HG03378 (cell line): ENCODE data around the gene GLYR1.
"Not testable (repeated sequence)": the region's sequence is repeated elsewhere in the genome, so short reads cannot be mapped to it uniquely, and the experiment has no call there.

Source experiments
- ATAC-seq: cut with Tn5 transposase; IDR thresholded peaks from one replicate; pipeline ENCODE4 v1.9.1; 2021; ENCODE audit warnings: mild to moderate bottlenecking, moderate library complexity; ENCODE audit not compliant: unreplicated experiment

Gene GLYR1

GRCh38 chr16:4846901-4847773 lies at the start of gene GLYR1, which contains the start of gene UBN1:
Gene GLYR1, minus strand, starts transcription at chr16:4847288. Its CDS starts 23 bp downstream, at chr16:4847265.
Gene UBN1, plus strand, starts transcription at chr16:4847481. Its CDS starts 5,437 bp downstream, at chr16:4852918.
- ATAC-seq, result peak; percentile 68

- not testable (repeated sequence) for ATAC-seq
Measured at GRCh38 chr16:4896761-4897160, 49.7 kb upstream of the GLYR1 start.

- no peak for ATAC-seq
Measured at GRCh38 chr16:4895366-4895765, 48.3 kb upstream of the GLYR1 start.

- ATAC-seq, result no peak
Measured at GRCh38 chr16:4894276-4895150, 47.4 kb upstream of the GLYR1 start.

- no peak for ATAC-seq
Measured at GRCh38 chr16:4893103-4893862, 46.2 kb upstream of the GLYR1 start.

GRCh38 chr16:4892361-4893102 lies 45.4 kb upstream of the GLYR1 start:
- no peak for ATAC-seq

- no peak for ATAC-seq
Measured at GRCh38 chr16:4891886-4892216, 44.8 kb upstream of the GLYR1 start.

GRCh38 chr16:4891097-4891885 lies 44.2 kb upstream of the GLYR1 start:
- ATAC-seq, result no peak

- ATAC-seq, result no peak
Measured at GRCh38 chr16:4890686-4891085, 43.6 kb upstream of the GLYR1 start.

GRCh38 chr16:4890026-4890425 lies 42.9 kb upstream of the GLYR1 start:
- ATAC-seq, result no peak

GRCh38 chr16:4888428-4889135 lies 41.5 kb upstream of the GLYR1 start:
- no peak for ATAC-seq

- ATAC-seq, result no peak
Measured at GRCh38 chr16:4886151-4886550, 39.1 kb upstream of the GLYR1 start.

- ATAC-seq, result no peak
Measured at GRCh38 chr16:4884972-4885874, 38.1 kb upstream of the GLYR1 start.

GRCh38 chr16:4884209-4884608 lies 37.1 kb upstream of the GLYR1 start:
- ATAC-seq, result no peak

GRCh38 chr16:4883501-4883900 lies 36.4 kb upstream of the GLYR1 start:
- ATAC-seq, result no peak

GRCh38 chr16:4882633-4883285 lies 35.7 kb upstream of the GLYR1 start:
- ATAC-seq, result no peak

GRCh38 chr16:4882000-4882632 lies 35.0 kb upstream of the GLYR1 start:
- no peak for ATAC-seq
